ENCODE measurements around the gene NAPA. TPM values are rescaled to one million over a fixed set of nuclear protein-coding genes. Genes with fewer than 3 reads are reported as not detected.

Gene NAPA
- total RNA-seq (100 to 1,000 TPM in 1 of 4 donors, 10 to 100 TPM in 3; 84.9 to 167 (median 91.8) TPM), polyA plus RNA-seq (100 to 1,000 TPM in 2 of 3 donors, 10 to 100 TPM in 1; 94.2 to 139 (median 109) TPM)

DNA sequence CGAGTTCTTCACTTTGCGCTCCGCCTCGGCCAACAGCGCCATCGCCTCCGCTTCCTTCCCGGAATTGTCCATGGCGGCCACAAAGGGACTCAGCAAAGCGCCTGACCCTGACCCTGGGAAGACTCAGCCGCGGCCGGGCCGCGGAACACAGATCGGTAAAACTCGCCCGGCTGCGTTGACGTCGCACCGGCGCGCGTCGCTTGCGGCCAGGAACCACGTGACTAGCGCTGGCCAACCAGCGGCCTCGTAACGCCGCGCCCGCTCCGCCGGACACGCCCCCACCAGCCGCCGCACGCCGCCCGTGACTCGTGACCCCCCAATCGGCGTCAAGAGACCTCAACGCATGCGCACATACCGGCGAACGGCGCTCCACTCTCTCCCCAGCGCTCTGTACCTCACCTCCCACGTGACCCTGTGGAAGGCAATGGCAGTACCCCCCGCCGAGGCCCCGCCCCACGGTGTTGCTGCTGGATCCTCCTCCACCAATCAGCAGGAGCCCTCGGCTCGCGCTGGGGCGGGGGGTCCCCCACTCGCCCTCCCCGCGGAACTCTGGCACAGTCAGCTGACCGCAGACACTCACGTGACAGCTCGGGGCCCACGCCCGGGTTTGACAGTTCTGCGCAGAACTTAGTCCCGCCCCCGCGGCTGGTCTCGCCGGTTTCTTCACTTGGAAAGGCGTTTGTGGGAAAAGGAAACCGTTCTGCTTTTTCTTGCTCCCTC lies at the start of gene NAPA:
Gene NAPA (minus strand): TSS at position 195 of the 720 bp plus-strand sequence. CDS start 123 bp downstream, at position 72.
- H3K9me3 ChIP-seq, result no peaks in the 10 kb centered on the region
- 0% methylated on average over 78 of the region's 78 CpGs for WGBS, 2 donors
- TF ChIP-seq, protein P1, sequence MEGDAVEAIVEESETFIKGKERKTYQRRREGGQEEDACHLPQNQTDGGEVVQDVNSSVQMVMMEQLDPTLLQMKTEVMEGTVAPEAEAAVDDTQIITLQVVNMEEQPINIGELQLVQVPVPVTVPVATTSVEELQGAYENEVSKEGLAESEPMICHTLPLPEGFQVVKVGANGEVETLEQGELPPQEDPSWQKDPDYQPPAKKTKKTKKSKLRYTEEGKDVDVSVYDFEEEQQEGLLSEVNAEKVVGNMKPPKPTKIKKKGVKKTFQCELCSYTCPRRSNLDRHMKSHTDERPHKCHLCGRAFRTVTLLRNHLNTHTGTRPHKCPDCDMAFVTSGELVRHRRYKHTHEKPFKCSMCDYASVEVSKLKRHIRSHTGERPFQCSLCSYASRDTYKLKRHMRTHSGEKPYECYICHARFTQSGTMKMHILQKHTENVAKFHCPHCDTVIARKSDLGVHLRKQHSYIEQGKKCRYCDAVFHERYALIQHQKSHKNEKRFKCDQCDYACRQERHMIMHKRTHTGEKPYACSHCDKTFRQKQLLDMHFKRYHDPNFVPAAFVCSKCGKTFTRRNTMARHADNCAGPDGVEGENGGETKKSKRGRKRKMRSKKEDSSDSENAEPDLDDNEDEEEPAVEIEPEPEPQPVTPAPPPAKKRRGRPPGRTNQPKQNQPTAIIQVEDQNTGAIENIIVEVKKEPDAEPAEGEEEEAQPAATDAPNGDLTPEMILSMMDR (IDR thresholded peaks at IDR 0.05), result no peak
- TF ChIP-seq EP300 (IDR thresholded peaks at IDR 0.05) (peak in 3 of 4 donors; percentile 18 to 95 (median 33)), POLR2AphosphoS5 (IDR thresholded peaks at IDR 0.05) (peak; percentile 98 to 99 (median 98)), POLR2A (IDR thresholded peaks at IDR 0.05) (peak; percentile 98 to 99)
- peak; percentile 100 for DNase-seq
- H3K27me3 ChIP-seq, result no peaks in the 10 kb centered on the region
- H3K4me3 ChIP-seq, result peak within 1 kb of the TSS; percentile 97 to 99 (median 98)
- H3K36me3 ChIP-seq, result no peaks in the 10 kb centered on the region
- H3K4me1 ChIP-seq, result peaks cover 0 to 52% (median 43%) of the 10 kb centered on the region in 4 donors
- intact Hi-C loops (cut with DNase I), result loop anchor here (1.0 to 2.0 kb wide), 3 partner anchors 30 to 94 kb away; partner anchors contain the start of genes BICRA and KPTN
- peak within 1 kb of the TSS; percentile 98 to 100 (median 99) for H3K27ac ChIP-seq

DNA sequence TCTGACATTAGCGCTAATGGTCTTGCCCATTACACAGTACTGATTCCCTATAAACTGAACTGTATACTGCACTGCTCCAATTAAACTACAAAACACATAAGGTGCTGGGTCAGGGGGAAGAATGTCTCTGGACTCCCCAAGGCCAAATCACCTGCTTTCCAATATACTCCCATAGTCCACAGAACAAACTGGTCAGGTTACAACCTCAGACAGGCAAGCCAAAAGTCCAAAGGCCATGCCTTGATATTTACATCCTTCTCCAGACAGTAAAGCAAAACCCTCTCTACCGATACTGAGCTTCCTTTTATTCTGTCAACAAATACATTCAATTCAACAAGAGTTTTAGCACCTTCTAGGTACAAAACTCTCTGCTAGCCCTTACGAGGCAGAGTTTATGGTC lies 49.2 kb upstream of the NAPA start:
- Histone ChIP-seq H3K27me3 (no peaks in the 10 kb centered on the region), H3K36me3 (no peaks in the 10 kb centered on the region), H3K9me3 (no peaks in the 10 kb centered on the region), H3K27ac (no peak overlapping the region), H3K4me1 (no peaks in the 10 kb centered on the region), H3K4me3 (no peak overlapping the region)
- WGBS, 2 donors, result 18 to 64% methylated on average over 3 of the region's 3 CpGs
- no peak for DNase-seq
- TF ChIP-seq, protein P1 (IDR thresholded peaks at IDR 0.05), result no peak
- TF ChIP-seq POLR2AphosphoS5 (IDR thresholded peaks at IDR 0.05) (no peak), EP300 (IDR thresholded peaks at IDR 0.05) (no peak), POLR2A (IDR thresholded peaks at IDR 0.05) (no peak)
- intact Hi-C loops (cut with DNase I), result no loop called here

DNA sequence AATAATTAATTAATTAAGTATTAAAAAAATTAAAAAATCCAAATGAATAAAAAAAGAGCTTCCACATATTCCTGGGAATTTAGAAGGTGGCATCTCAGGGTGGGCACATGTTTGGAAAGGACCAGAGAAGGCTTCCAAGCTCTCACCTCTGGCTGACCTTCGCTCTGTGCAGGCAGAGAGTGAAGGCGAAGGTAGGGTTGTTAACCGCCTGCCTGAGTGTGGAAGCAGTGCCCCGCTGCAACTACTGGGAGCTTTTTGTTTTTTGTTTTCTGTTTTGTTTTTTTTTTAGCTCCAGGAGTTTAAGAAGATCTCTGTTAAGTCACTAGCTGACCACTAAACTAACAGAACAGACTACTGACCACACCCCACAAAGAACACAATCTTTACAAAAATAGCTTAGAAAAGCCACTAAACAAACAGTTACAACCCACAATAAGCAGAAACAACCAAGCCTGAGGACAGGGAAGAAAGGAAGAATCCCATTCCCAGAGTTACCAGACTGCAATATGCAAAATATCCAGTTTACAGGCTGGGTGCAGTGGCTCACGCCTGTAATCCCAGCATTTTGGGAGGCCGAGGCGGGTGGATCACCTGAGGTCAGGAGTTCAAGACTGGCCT lies 46.7 kb upstream of the NAPA start:
- H3K9me3 ChIP-seq, result no peaks in the 10 kb centered on the region
- no peaks in the 10 kb centered on the region for H3K4me1 ChIP-seq
- TF ChIP-seq POLR2AphosphoS5 (IDR thresholded peaks at IDR 0.05) (no peak), EP300 (IDR thresholded peaks at IDR 0.05) (no peak), POLR2A (IDR thresholded peaks at IDR 0.05) (no peak)
- TF ChIP-seq, protein P1 (IDR thresholded peaks at IDR 0.05), result no peak
- H3K27me3 ChIP-seq, result no peaks in the 10 kb centered on the region
- no peak overlapping the region for H3K27ac ChIP-seq
- 35 to 72% methylated on average over 7 of the region's 7 CpGs for WGBS, 2 donors
- H3K4me3 ChIP-seq, result no peak overlapping the region
- DNase-seq, result no peak
- no peaks in the 10 kb centered on the region for H3K36me3 ChIP-seq
- intact Hi-C loops (cut with DNase I), result loop anchor here (2.0 kb wide), 1 partner anchor 17 kb away; no protein-coding TSS in a partner anchor

DNA sequence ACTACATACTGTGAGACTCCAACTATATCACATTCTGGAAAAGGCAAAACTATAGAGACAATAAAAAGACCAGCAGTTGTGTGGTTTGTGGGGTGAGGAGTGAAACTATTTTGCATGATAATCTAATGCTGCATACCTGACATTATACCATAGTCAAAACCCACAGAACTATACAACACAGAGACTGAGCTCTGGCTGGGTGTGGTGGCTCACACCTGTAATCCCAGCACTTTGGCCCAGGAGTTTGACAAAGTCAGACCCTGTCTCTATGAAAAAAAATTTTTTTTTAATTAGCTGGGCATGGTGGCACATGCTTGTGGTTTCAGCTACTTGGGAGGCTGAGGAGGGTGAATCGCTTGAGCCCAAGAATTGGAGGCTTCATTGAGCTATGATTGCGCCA lies 46.1 kb upstream of the NAPA start:
- H3K36me3 ChIP-seq, result no peaks in the 10 kb centered on the region
- no peak for TF ChIP-seq POLR2AphosphoS5 (IDR thresholded peaks at IDR 0.05)
- TF ChIP-seq, protein P1 (IDR thresholded peaks at IDR 0.05), result no peak
- no peak for DNase-seq
- WGBS, 2 donors, result 70 to 90% methylated on average over 2 of the region's 2 CpGs
- intact Hi-C loops (cut with DNase I), result no loop called here
- H3K27me3 ChIP-seq, result no peaks in the 10 kb centered on the region
- no peak overlapping the region for H3K27ac ChIP-seq
- H3K4me1 ChIP-seq, result no peaks in the 10 kb centered on the region
- H3K4me3 ChIP-seq, result no peak overlapping the region
- H3K9me3 ChIP-seq, result no peaks in the 10 kb centered on the region

Data from sigmoid colon (tissue), 7 donors.